CD4-positive, alpha-beta T cell (primary cell): Measurements from ENCODE around the gene PNPO. TPM values are rescaled to one million over a fixed set of nuclear protein-coding genes. Genes with fewer than 3 reads are reported as not detected.

Experiments used
- ATAC-seq: fragments of 200-7000 bp; cut with Tn5 transposase; one replicate; pipeline ENCODE4 v1.10.0; 2022; ENCODE audit warnings: mild to moderate bottlenecking; ENCODE audit not compliant: poor library complexity
- CTCF ChIA-PET: fragments of 350-600 bp; sonication (Branson Sonifier 250); formaldehyde crosslinking; loops from one replicate; lab custom pipeline; 2021; ENCODE audit warnings: antibody characterized with exemption, inconsistent platforms; lab: Charles Lee
- POLR2A ChIA-PET: fragments of 350-600 bp; sonication (Branson Sonifier 250); formaldehyde crosslinking; loops from one replicate; lab custom pipeline; 2021; ENCODE audit warnings: antibody characterized with exemption, inconsistent platforms; lab: Charles Lee
- DNase-seq, 14 experiments: peaks; one replicate each; pipeline ENCODE4 v3.0.0-alpha.2; 2013 to 2020; ENCODE audit warnings: mixed read lengths in 2 of 14
- H3K27ac ChIP-seq, 2 donors: one replicate each; pipeline versions ENCODE4 v1.5.1 to v1.7.0; 2013; ENCODE audit warnings: low read length in 2 of 2, low read depth in 1 of 2, mild to moderate bottlenecking in 1 of 2
- H3K27me3 ChIP-seq, 2 experiments: 1 replicate in 1 of 2; 2 replicates in 1 of 2; pipeline versions ENCODE4 v1.6.1 to v1.7.0; 2013; ENCODE audit warnings: low read length in 2 of 2, control low read depth in 1 of 2, mild to moderate bottlenecking in 1 of 2, moderate library complexity in 1 of 2; ENCODE audit not compliant: insufficient read depth in 2 of 2, control insufficient read depth in 1 of 2
- H3K36me3 ChIP-seq: one replicate; pipeline ENCODE4 v1.6.1; 2013; ENCODE audit warnings: low read length, control low read depth; ENCODE audit not compliant: insufficient read depth
- H3K4me1 ChIP-seq: one replicate; pipeline ENCODE4 v1.6.1; 2013; ENCODE audit warnings: low read length, control low read depth; ENCODE audit not compliant: insufficient read depth
- H3K4me3 ChIP-seq: one replicate; pipeline ENCODE4 v1.5.1; 2013; ENCODE audit warnings: mild to moderate bottlenecking, low read length, moderate library complexity
- H3K9me3 ChIP-seq, 2 experiments: 1 replicate in 1 of 2; 2 replicates in 1 of 2; pipeline versions ENCODE4 v1.6.1 to v1.7.0; 2013; ENCODE audit warnings: low read length in 2 of 2, mild to moderate bottlenecking in 2 of 2, control low read depth in 1 of 2, moderate library complexity in 1 of 2; ENCODE audit not compliant: control insufficient read depth in 1 of 2, insufficient read depth in 1 of 2
- H3K27ac Mint-ChIP-seq: one replicate; pipeline ENCODE4 v1.8.0; 2020; ENCODE audit warnings: mixed read lengths
- H3K27me3 Mint-ChIP-seq: one replicate; pipeline ENCODE4 v1.8.0; 2021; ENCODE audit warnings: mixed read lengths
- H3K36me3 Mint-ChIP-seq: one replicate; pipeline ENCODE4 v1.8.0; 2021; ENCODE audit warnings: low read depth, mixed read lengths
- H3K4me1 Mint-ChIP-seq: one replicate; pipeline ENCODE4 v1.8.0; 2021; ENCODE audit warnings: low read depth, mixed read lengths
- H3K4me3 Mint-ChIP-seq: one replicate; pipeline ENCODE4 v1.8.0; 2020; ENCODE audit warnings: mild to moderate bottlenecking, mixed read lengths
- H3K9me3 Mint-ChIP-seq: one replicate; pipeline ENCODE4 v1.8.0; 2020; ENCODE audit warnings: mixed read lengths
- intact Hi-C, 2 experiments: fragments of 100-400 bp; cut with DNase I in 1 of 2; cut with micrococcal nuclease in 1 of 2; formaldehyde crosslinking; loops; one replicate each; pipeline versions ENCODE4 v1.15.1 to v1.9.0; 2023 to 2025; cut with DNase I, micrococcal nuclease
- total RNA-seq, 174 experiments: library from RNA in 2 of 174; stranded (reverse) in 2 of 174; gene quantifications; one replicate each; pipeline ENCODE4 v1.2.3 and lab custom pipeline; 2021 to 2026
- TF ChIP-seq, protein P1 (sequence below): fragments of 200-600 bp; IDR thresholded peaks from one replicate; pipeline ENCODE4 v1.8.0; 2022; ENCODE audit warnings: antibody characterized with exemption, mild to moderate bottlenecking

Gene PNPO
- total RNA-seq, 2 experiments from 2014 or later = 2.2 to 2.4 TPM

DNA sequence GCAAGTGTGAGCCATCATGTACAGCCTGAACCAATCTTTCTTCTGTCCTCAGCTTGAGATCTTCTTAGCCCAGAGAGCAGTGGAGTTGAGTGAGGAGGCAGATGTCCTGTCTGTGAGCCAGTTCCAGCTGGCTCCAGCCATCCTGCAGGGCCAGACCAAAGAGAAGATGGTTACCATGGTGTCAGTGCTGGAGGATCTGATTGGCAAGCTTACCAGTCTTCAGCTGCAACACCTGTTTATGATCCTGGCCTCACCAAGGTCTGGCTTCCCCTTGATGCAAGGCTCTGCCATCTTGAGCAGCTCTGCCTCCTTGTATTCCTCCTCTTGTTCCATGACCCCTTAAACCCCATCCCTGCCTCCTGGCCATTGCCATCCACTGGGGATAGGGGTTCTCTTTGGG lies 39.2 kb downstream of the PNPO start:
- DNase-seq (no peak), ATAC-seq (no peak)
- H3K4me1 Mint-ChIP-seq = no peaks in the 10 kb centered on the region
- intact Hi-C loops = no loop called here
- H3K4me3 Mint-ChIP-seq = no peak overlapping the region
- POLR2A ChIA-PET = no interaction called here
- Histone ChIP-seq H3K4me3 (no peak overlapping the region), H3K27ac (no peak overlapping the region), H3K4me1 (peaks cover 19% of the 10 kb centered on the region), H3K9me3 (no peaks in the 10 kb centered on the region), H3K27me3 (no peaks in the 10 kb centered on the region), H3K36me3 (peaks cover 65% of the 10 kb centered on the region)
- no peaks in the 10 kb centered on the region for H3K27me3 Mint-ChIP-seq
- no peak overlapping the region for H3K27ac Mint-ChIP-seq
- CTCF ChIA-PET = no interaction called here
- H3K36me3 Mint-ChIP-seq = peaks cover 78% of the 10 kb centered on the region
- TF ChIP-seq, protein P1, sequence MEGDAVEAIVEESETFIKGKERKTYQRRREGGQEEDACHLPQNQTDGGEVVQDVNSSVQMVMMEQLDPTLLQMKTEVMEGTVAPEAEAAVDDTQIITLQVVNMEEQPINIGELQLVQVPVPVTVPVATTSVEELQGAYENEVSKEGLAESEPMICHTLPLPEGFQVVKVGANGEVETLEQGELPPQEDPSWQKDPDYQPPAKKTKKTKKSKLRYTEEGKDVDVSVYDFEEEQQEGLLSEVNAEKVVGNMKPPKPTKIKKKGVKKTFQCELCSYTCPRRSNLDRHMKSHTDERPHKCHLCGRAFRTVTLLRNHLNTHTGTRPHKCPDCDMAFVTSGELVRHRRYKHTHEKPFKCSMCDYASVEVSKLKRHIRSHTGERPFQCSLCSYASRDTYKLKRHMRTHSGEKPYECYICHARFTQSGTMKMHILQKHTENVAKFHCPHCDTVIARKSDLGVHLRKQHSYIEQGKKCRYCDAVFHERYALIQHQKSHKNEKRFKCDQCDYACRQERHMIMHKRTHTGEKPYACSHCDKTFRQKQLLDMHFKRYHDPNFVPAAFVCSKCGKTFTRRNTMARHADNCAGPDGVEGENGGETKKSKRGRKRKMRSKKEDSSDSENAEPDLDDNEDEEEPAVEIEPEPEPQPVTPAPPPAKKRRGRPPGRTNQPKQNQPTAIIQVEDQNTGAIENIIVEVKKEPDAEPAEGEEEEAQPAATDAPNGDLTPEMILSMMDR = no peak
- no peaks in the 10 kb centered on the region for H3K9me3 Mint-ChIP-seq

DNA sequence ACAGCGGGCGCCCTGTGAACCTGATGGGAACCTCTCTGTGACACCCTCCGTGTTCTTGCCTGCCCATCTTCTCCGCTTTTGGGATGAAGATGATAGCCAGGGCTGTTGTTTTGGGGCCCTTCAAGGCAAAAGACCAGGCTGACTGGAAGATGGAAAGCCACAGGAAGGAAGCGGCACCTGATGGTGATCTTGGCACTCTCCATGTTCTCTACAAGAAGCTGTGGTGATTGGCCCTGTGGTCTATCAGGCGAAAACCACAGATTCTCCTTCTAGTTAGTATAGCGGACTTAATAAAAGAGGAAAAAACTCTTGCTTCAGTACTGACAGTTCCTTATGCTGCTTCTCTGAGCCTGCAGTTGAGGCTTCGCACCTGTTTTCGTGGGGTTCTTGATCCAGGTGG lies 40.1 kb downstream of the PNPO start:
- no peak overlapping the region for H3K4me3 ChIP-seq
- H3K36me3 ChIP-seq = peaks cover 56% of the 10 kb centered on the region
- CTCF ChIA-PET = no interaction called here
- Mint-ChIP-seq H3K36me3 (peaks cover 72% of the 10 kb centered on the region), H3K4me3 (no peak overlapping the region), H3K27me3 (no peaks in the 10 kb centered on the region), H3K27ac (no peak overlapping the region), H3K9me3 (no peaks in the 10 kb centered on the region), H3K4me1 (no peaks in the 10 kb centered on the region)
- H3K4me1 ChIP-seq = peaks cover 19% of the 10 kb centered on the region
- TF ChIP-seq, protein P1 = no peak
- intact Hi-C loops = no loop called here
- H3K27ac ChIP-seq = no peak overlapping the region
- DNase-seq (peak in 1 of 14 experiments; percentile 44), ATAC-seq (no peak)
- POLR2A ChIA-PET = interaction anchor here (0.5 kb wide), 1 partner anchor 11 kb away, joined by 3 read pairs; the partner anchor contains the start of gene CDK5RAP3
- H3K27me3 ChIP-seq = no peaks in the 10 kb centered on the region
- no peaks in the 10 kb centered on the region for H3K9me3 ChIP-seq

DNA sequence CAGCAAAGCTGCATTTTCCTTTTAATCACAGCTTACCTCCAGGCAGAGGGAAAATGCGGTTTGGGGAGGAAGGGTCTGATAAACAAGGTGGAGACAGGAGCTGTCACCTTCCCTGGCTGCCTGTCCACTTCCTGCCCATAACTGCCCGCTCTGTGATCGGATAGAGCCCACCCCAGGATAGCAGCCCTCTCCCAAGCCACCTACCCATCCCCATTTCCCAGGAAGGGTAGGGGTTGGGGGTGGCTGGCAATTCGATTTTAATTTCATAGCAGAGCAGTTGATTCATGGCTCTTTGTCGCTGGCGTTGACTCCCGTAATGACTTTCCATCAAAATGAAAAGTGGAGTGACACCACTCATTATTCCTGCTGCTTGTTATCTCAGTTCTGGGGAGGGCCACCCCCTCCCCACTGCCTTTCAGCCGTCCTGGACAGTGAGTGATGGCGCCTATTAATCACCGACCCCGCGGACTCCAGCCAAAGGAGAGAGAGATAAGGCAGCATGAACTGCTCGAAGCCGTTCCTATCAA lies 40.8 kb downstream of the PNPO start:
- H3K4me3 ChIP-seq = no peak overlapping the region
- H3K4me1 Mint-ChIP-seq = no peaks in the 10 kb centered on the region
- TF ChIP-seq, protein P1 = no peak
- peaks cover 66% of the 10 kb centered on the region for H3K36me3 Mint-ChIP-seq
- ATAC-seq (no peak), DNase-seq (no peak)
- POLR2A ChIA-PET = interaction anchor here (1.0 kb wide), 1 partner anchor 11 kb away, joined by 3 read pairs; the partner anchor contains the start of gene CDK5RAP3
- H3K9me3 Mint-ChIP-seq = no peaks in the 10 kb centered on the region
- no peaks in the 10 kb centered on the region for H3K9me3 ChIP-seq
- CTCF ChIA-PET = no interaction called here
- H3K27me3 Mint-ChIP-seq = no peaks in the 10 kb centered on the region
- H3K4me3 Mint-ChIP-seq = no peak overlapping the region
- H3K27me3 ChIP-seq = no peaks in the 10 kb centered on the region
- H3K36me3 ChIP-seq = peaks cover 52% of the 10 kb centered on the region
- intact Hi-C loops = no loop called here
- peaks cover 19% of the 10 kb centered on the region for H3K4me1 ChIP-seq
- no peak overlapping the region for H3K27ac ChIP-seq
- H3K27ac Mint-ChIP-seq = no peak overlapping the region
